HepG2 (cell line): ENCODE results near the gene GNAL. TPM values are rescaled to one million over a fixed set of nuclear protein-coding genes. Genes with fewer than 3 reads are reported as not detected.

Experiments
- AGO2 ChIP-seq: fragments of 200-400 bp; formaldehyde crosslinking; optimal IDR thresholded peaks from 2 replicates; pipeline ENCODE3; 2017; ENCODE audit warnings: mild to moderate bottlenecking, low read depth, low read length, moderate library complexity
- CCDC6 ChIP-seq: sonication (generic); formaldehyde crosslinking; IDR thresholded peaks from 2 replicates; pipeline ENCODE4 v1.8.1; 2022; ENCODE audit warnings: mild to moderate bottlenecking, missing genetic modification reagents, moderate library complexity
- FOXM1 ChIP-seq: sonication (generic); formaldehyde crosslinking; IDR thresholded peaks from 2 replicates; pipeline ENCODE4 v1.5.0; 2020; ENCODE audit warnings: missing genetic modification reagents
- GATAD1 ChIP-seq: IDR thresholded peaks from 2 replicates; pipeline ENCODE4 v1.6.1; 2016; ENCODE audit warnings: missing genetic modification reagents, missing compliant biosample characterization
- HNF1A ChIP-seq, 2 experiments: sonication (generic) in 1 of 2; formaldehyde crosslinking in 1 of 2; IDR thresholded peaks; 2 replicates each; pipeline versions ENCODE4 v1.4.0 to v1.6.1; 2016 to 2020; ENCODE audit warnings: borderline replicate concordance in 1 of 2, low read depth in 1 of 2, mild to moderate bottlenecking in 1 of 2, missing genetic modification reagents in 1 of 2
- MYNN ChIP-seq: sonication (generic); formaldehyde crosslinking; IDR thresholded peaks from 2 replicates; pipeline ENCODE4 v1.4.0; 2020; ENCODE audit warnings: mild to moderate bottlenecking, low read depth, missing genetic modification reagents
- NFRKB ChIP-seq: fragments of 450-650 bp; IDR thresholded peaks from 2 replicates; pipeline ENCODE4 v1.6.1; 2017
- RFX5 ChIP-seq: IDR thresholded peaks from 2 replicates; pipeline ENCODE4 v1.6.1; 2011; ENCODE audit warnings: low read depth, low read length, improper control_type of control experiment
- SP1 ChIP-seq, 2 experiments: fragments of 450-650 bp in 1 of 2; sonication (generic) in 1 of 2; formaldehyde crosslinking in 1 of 2; IDR thresholded peaks; 2 replicates each; pipeline versions ENCODE4 v1.4.0 to v1.6.1; 2016 to 2020; ENCODE audit warnings: missing genetic modification reagents in 1 of 2
- SP2 ChIP-seq: sonication (generic); formaldehyde crosslinking; IDR thresholded peaks from 2 replicates; pipeline ENCODE4 v1.5.1; 2020; ENCODE audit warnings: mild to moderate bottlenecking, missing genetic modification reagents
- TBX3 ChIP-seq: fragments of 450-650 bp; IDR thresholded peaks from 2 replicates; pipeline ENCODE4 v1.6.1; 2017; ENCODE audit warnings: antibody characterized with exemption, mild to moderate bottlenecking, inconsistent platforms, borderline replicate concordance
- TEAD2 ChIP-seq: sonication (generic); formaldehyde crosslinking; IDR thresholded peaks from 2 replicates; pipeline ENCODE4 v1.9.0; 2021; ENCODE audit warnings: missing genetic modification reagents
- TEF ChIP-seq: sonication (generic); formaldehyde crosslinking; IDR thresholded peaks from 2 replicates; pipeline ENCODE4 v1.5.0; 2020; ENCODE audit warnings: missing genetic modification reagents
- YEATS2 ChIP-seq: sonication (generic); formaldehyde crosslinking; IDR thresholded peaks from 2 replicates; pipeline ENCODE4 v1.4.0; 2020; ENCODE audit warnings: missing genetic modification reagents, borderline replicate concordance
- ZFP36L1 ChIP-seq: sonication (generic); formaldehyde crosslinking; IDR thresholded peaks from 2 replicates; pipeline ENCODE4 v1.8.0; 2022; ENCODE audit warnings: mild to moderate bottlenecking, missing genetic modification reagents, moderate library complexity
- ZNF329 ChIP-seq: sonication (generic); formaldehyde crosslinking; IDR thresholded peaks from 2 replicates; pipeline ENCODE4 v1.9.0; 2021; ENCODE audit warnings: low read depth, mild to moderate bottlenecking, missing genetic modification reagents
- ZNF441 ChIP-seq: sonication (generic); formaldehyde crosslinking; IDR thresholded peaks from 2 replicates; pipeline ENCODE4 v1.7.0; 2021; ENCODE audit warnings: missing genetic modification reagents, borderline replicate concordance
- ZNF557 ChIP-seq: sonication (generic); formaldehyde crosslinking; IDR thresholded peaks from 2 replicates; pipeline ENCODE4 v1.4.0; 2020; ENCODE audit warnings: missing genetic modification reagents
- ZNF569 ChIP-seq: sonication (generic); formaldehyde crosslinking; IDR thresholded peaks from 2 replicates; pipeline ENCODE4 v1.5.0; 2020; ENCODE audit warnings: mild to moderate bottlenecking, missing genetic modification reagents, moderate library complexity, borderline replicate concordance
- ZNF652 ChIP-seq: IDR thresholded peaks from 2 replicates; pipeline ENCODE4 v1.6.1; 2016; ENCODE audit warnings: low read depth, borderline replicate concordance
- ZNF766 ChIP-seq: sonication (generic); formaldehyde crosslinking; IDR thresholded peaks from 2 replicates; pipeline ENCODE4 v1.5.0; 2020; ENCODE audit warnings: missing genetic modification reagents, borderline replicate concordance
- ZNF775 ChIP-seq: sonication (generic); formaldehyde crosslinking; IDR thresholded peaks from 2 replicates; pipeline ENCODE4 v1.4.0; 2020; ENCODE audit warnings: missing genetic modification reagents, mild to moderate bottlenecking, moderate library complexity, borderline replicate concordance
- ZSCAN22 ChIP-seq: sonication (generic); formaldehyde crosslinking; IDR thresholded peaks from 2 replicates; pipeline ENCODE4 v1.4.0; 2020; ENCODE audit warnings: mild to moderate bottlenecking, missing genetic modification reagents
- polyA plus RNA-seq, 8 experiments: library from polyadenylated mRNA; depleted of rRNA in 3 of 8; stranded (reverse) in 7 of 8; unstranded in 1 of 8; fragments of >200 nt; fragmentation: Illumina TruSeq in 4 of 8; extraction: Trizol in 4 of 8; gene quantifications; 2 replicates each; pipeline versions ENCODE4 v1.2.1 to v1.2.3, GENCODE V29; 2011 to 2016; ENCODE audit warnings: low read depth in 4 of 8, missing spikeins in 1 of 8, mixed read lengths in 1 of 8; ENCODE audit not compliant: insufficient read depth in 1 of 8
- total RNA-seq, 5 experiments: library from RNA; depleted of rRNA; stranded (reverse); fragments of >200 nt; fragmentation: Illumina TruSeq; extraction: Trizol; gene quantifications; 2 replicates each; pipeline ENCODE4 v1.2.3, GENCODE V29; 2016; ENCODE audit warnings: low read depth in 1 of 5
- TF ChIP-seq, protein P1 (sequence below): sonication (generic); formaldehyde crosslinking; IDR thresholded peaks from 2 replicates; pipeline ENCODE4 v1.5.0; 2020; ENCODE audit warnings: missing genetic modification reagents
- TF ChIP-seq, protein P2 (sequence below): sonication (generic); formaldehyde crosslinking; IDR thresholded peaks from 2 replicates; pipeline ENCODE4 v1.4.0; 2020; ENCODE audit warnings: mild to moderate bottlenecking, missing genetic modification reagents

Gene GNAL
- total and polyA plus RNA-seq, 2 of the 13 experiments (the other 11 are each of a cell fraction or from before 2014, with no cell fraction given) = 0.87 to 1.4 TPM

GRCh38 chr18:11688972-11689668 lies at the start of gene GNAL (continued):
- TF ChIP-seq HNF1A (IDR thresholded peaks at IDR 0.05; ENCODE audit: low read depth) (no peak), HNF1A (CRISPR knock-in tag; IDR thresholded peaks at IDR 0.05; ENCODE audit: borderline replicate concordance) (no peak), TEAD2 (CRISPR knock-in tag) (no peak), GATAD1 (peak; percentile 46; the same call in 1 of the 2 replicates), ZNF652 (no peak), TEF (CRISPR knock-in tag) (no peak), ZNF441 (CRISPR knock-in tag) (no peak), CCDC6 (CRISPR knock-in tag) (0 out of 2 replicates have a peak, but pooled peaks have one; percentile 47), RFX5 (no peak), SP1 (IDR thresholded peaks at IDR 0.05) (no peak), SP1 (CRISPR knock-in tag; IDR thresholded peaks at IDR 0.05) (peak; percentile 57; the same call in 1 of the 2 replicates), ZNF775 (CRISPR knock-in tag) (no peak), MYNN (CRISPR knock-in tag) (no peak), ZNF557 (no peak), ZSCAN22 (no peak), SP2 (CRISPR knock-in tag) (no peak), ZNF569 (CRISPR knock-in tag) (no peak), NFRKB (no peak), ZNF766 (CRISPR knock-in tag) (no peak), YEATS2 (CRISPR knock-in tag) (no peak), AGO2 (no peak), ZNF329 (CRISPR knock-in tag) (peak; percentile 31; the same call in 1 of the 2 replicates), FOXM1 (CRISPR knock-in tag) (no peak), TBX3 (no peak), ZFP36L1 (CRISPR knock-in tag) (no peak)
- TF ChIP-seq, protein P1, sequence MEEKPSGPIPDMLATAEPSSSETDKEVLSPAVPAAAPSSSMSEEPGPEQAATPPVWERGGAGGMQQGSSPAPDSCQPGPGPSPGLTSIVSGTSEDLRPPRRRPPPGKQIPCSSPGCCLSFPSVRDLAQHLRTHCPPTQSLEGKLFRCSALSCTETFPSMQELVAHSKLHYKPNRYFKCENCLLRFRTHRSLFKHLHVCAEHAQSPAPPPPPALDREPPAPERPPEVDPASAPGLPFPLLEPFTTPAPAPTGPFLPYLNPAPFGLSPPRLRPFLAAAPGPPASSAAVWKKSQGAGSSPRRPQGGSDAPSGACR (CRISPR knock-in tag) = no peak; the same call in 1 of the 2 replicates
- TF ChIP-seq, protein P2, sequence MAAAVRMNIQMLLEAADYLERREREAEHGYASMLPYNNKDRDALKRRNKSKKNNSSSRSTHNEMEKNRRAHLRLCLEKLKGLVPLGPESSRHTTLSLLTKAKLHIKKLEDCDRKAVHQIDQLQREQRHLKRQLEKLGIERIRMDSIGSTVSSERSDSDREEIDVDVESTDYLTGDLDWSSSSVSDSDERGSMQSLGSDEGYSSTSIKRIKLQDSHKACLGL (CRISPR knock-in tag) = no peak
